GM18526 (cell line): ENCODE measurements around the gene CNPY4.

Experiments
- POLR2A ChIP-seq: IDR thresholded peaks from 3 replicates; pipeline ENCODE4 v1.6.1; 2011; ENCODE audit not compliant: insufficient read length; ENCODE audit errors: extremely low read depth

Gene CNPY4

GRCh38 chr7:100105534-100105933 is 13.9 kb upstream of the CNPY4 start:
- no peak for TF ChIP-seq POLR2A

- TF ChIP-seq POLR2A, result no peak
Observed at GRCh38 chr7:100106633-100107032, 12.8 kb upstream of the CNPY4 start.

GRCh38 chr7:100107125-100107737 is 12.2 kb upstream of the CNPY4 start:
- no peak for TF ChIP-seq POLR2A

- TF ChIP-seq POLR2A, result no peak
Observed at GRCh38 chr7:100107890-100108289, 11.5 kb upstream of the CNPY4 start.

- TF ChIP-seq POLR2A, result no peak
Observed at GRCh38 chr7:100109521-100110163, 9.8 kb upstream of the CNPY4 start.

GRCh38 chr7:100111156-100111555 is 8.3 kb upstream of the CNPY4 start:
- TF ChIP-seq POLR2A, result no peak

GRCh38 chr7:100111914-100112313 is 7.5 kb upstream of the CNPY4 start:
- TF ChIP-seq POLR2A, result no peak

- no peak for TF ChIP-seq POLR2A
Observed at GRCh38 chr7:100115026-100115425, 4.4 kb upstream of the CNPY4 start.

GRCh38 chr7:100118388-100119071 is 904 bp upstream of the CNPY4 start:
- TF ChIP-seq POLR2A, result no peak

GRCh38 chr7:100119970-100120732 is 717 bp downstream of the CNPY4 start:
- no peak for TF ChIP-seq POLR2A

GRCh38 chr7:100120733-100121036 is 1.3 kb downstream of the CNPY4 start:
- no peak for TF ChIP-seq POLR2A

GRCh38 chr7:100122067-100122466 is 2.6 kb downstream of the CNPY4 start:
- no peak for TF ChIP-seq POLR2A

GRCh38 chr7:100122568-100122967 is 3.1 kb downstream of the CNPY4 start:
- TF ChIP-seq POLR2A, result no peak

- no peak for TF ChIP-seq POLR2A
Observed at GRCh38 chr7:100124301-100125230, 5.1 kb downstream of the CNPY4 start.

GRCh38 chr7:100126239-100126930 is 7.0 kb downstream of the CNPY4 start:
- no peak for TF ChIP-seq POLR2A
